Ishikawa (cell line): Measurements from ENCODE around the gene FOXJ3.

ENCODE experiments used
- CEBPB ChIP-seq: IDR thresholded peaks from 2 replicates; pipeline ENCODE4 v1.6.1; 2012
- CREB1 ChIP-seq: IDR thresholded peaks from 2 replicates; pipeline ENCODE4 v1.6.1; 2012; ENCODE audit warnings: low read depth
- EGR1 ChIP-seq: IDR thresholded peaks from 2 replicates; pipeline ENCODE4 v1.6.1; 2012
- EP300 ChIP-seq: IDR thresholded peaks from 2 replicates; pipeline ENCODE4 v1.6.1; 2012; ENCODE audit warnings: borderline replicate concordance
- FOXM1 ChIP-seq: IDR thresholded peaks from 2 replicates; pipeline ENCODE4 v1.6.1; 2012; ENCODE audit warnings: low read depth, borderline replicate concordance
- MAX ChIP-seq: IDR thresholded peaks from 2 replicates; pipeline ENCODE4 v1.6.1; 2012
- NFIC ChIP-seq: IDR thresholded peaks from 2 replicates; pipeline ENCODE4 v1.6.1; 2012
- RAD21 ChIP-seq: IDR thresholded peaks from 2 replicates; pipeline ENCODE4 v1.6.1; 2012; ENCODE audit warnings: low read depth
- REST ChIP-seq: IDR thresholded peaks from 2 replicates; pipeline ENCODE4 v1.6.1; 2012; ENCODE audit warnings: low read depth, mild to moderate bottlenecking
- TAF1 ChIP-seq: IDR thresholded peaks from 2 replicates; pipeline ENCODE4 v1.6.1; 2012; ENCODE audit warnings: low read depth, mild to moderate bottlenecking
- TCF12 ChIP-seq: IDR thresholded peaks from 2 replicates; pipeline ENCODE4 v1.6.1; 2012; ENCODE audit warnings: low read depth
- TEAD4 ChIP-seq: IDR thresholded peaks from 2 replicates; pipeline ENCODE4 v1.6.1; 2012
- USF1 ChIP-seq: IDR thresholded peaks from 2 replicates; pipeline ENCODE4 v1.6.1; 2012
- YY1 ChIP-seq: IDR thresholded peaks from 2 replicates; pipeline ENCODE4 v1.6.1; 2012; ENCODE audit warnings: low read depth
- ZBTB7A ChIP-seq: IDR thresholded peaks from 2 replicates; pipeline ENCODE4 v1.6.1; 2012; ENCODE audit warnings: low read depth

FOXJ3 gene

GRCh38 chr1:42181687-42182086 is 153.3 kb downstream of the FOXJ3 start:
- no peak for TF ChIP-seq CEBPB
- TF ChIP-seq REST = no peak
- TF ChIP-seq TAF1 = no peak
- no peak for TF ChIP-seq YY1
- TF ChIP-seq RAD21 = no peak
- no peak for TF ChIP-seq NFIC
- TF ChIP-seq USF1 = no peak
- TF ChIP-seq CREB1 = no peak
- TF ChIP-seq EP300 = no peak
- TF ChIP-seq TCF12 = no peak
- TF ChIP-seq TEAD4 = no peak
- no peak for TF ChIP-seq FOXM1
- no peak for TF ChIP-seq MAX
- TF ChIP-seq ZBTB7A = no peak
- no peak for TF ChIP-seq EGR1

- TF ChIP-seq NFIC = no peak
- TF ChIP-seq REST = no peak
- no peak for TF ChIP-seq YY1
- TF ChIP-seq FOXM1 = no peak
- no peak for TF ChIP-seq EGR1
- no peak for TF ChIP-seq TEAD4
- no peak for TF ChIP-seq TAF1
- no peak for TF ChIP-seq USF1
- no peak for TF ChIP-seq EP300
- TF ChIP-seq CEBPB = no peak
- TF ChIP-seq MAX = no peak
- no peak for TF ChIP-seq RAD21
- no peak for TF ChIP-seq TCF12
- no peak for TF ChIP-seq ZBTB7A
- TF ChIP-seq CREB1 = no peak
Measured at GRCh38 chr1:42179900-42180329, 155.1 kb downstream of the FOXJ3 start.

- no peak for TF ChIP-seq EP300
- no peak for TF ChIP-seq CREB1
- no peak for TF ChIP-seq USF1
- no peak for TF ChIP-seq REST
- TF ChIP-seq FOXM1 = no peak
- no peak for TF ChIP-seq EGR1
- TF ChIP-seq CEBPB = no peak
- no peak for TF ChIP-seq RAD21
Measured at GRCh38 chr1:42179275-42179674, 155.8 kb downstream of the FOXJ3 start.

- TF ChIP-seq RAD21 (no peak), REST (no peak), EP300 (no peak), EGR1 (no peak), TEAD4 (no peak), USF1 (no peak), TCF12 (no peak)
Measured at GRCh38 chr1:42178249-42178648, 156.8 kb downstream of the FOXJ3 start.
